K562 (cell line): Measurements from ENCODE around the gene CCDC9B. TPM values are rescaled to one million over a fixed set of nuclear protein-coding genes. Genes with fewer than 3 reads are reported as not detected.

Source experiments
- ATAC-seq: fragments of 200-7000 bp; cut with Tn5 transposase; 3 replicates; pipeline ENCODE4 v1.9.1; 2020; ENCODE audit warnings: moderate library complexity
- Bru-seq: library from RNA; stranded (reverse); fragments of 400-500 nt; gene quantifications from one replicate; lab custom pipeline; 2021; lab: Mats Ljungman, UMichigan
- BruChase-seq, 2 experiments: library from RNA; stranded (reverse); fragments of 400-500 nt; gene quantifications; one replicate each; lab custom pipeline; 2021; lab: Mats Ljungman, UMichigan
- BruUV-seq: library from RNA; stranded (reverse); fragments of 400-500 nt; replicated peaks from 2 replicates; lab custom pipeline; 2021; lab: Mats Ljungman, UMichigan
- CTCF ChIA-PET: fragments of 300-600 bp; formaldehyde crosslinking; extraction: SDS; loops from one replicate; lab custom pipeline; 2021; ENCODE audit warnings: low intra/inter-chr PET ratio; lab: Yijun Ruan, JAX
- POLR2A ChIA-PET: fragments of 300-600, 350-650 bp; sonication (Branson Sonifier 250); formaldehyde crosslinking; extraction: SDS; loops from one replicate; lab custom pipeline; 2021; ENCODE audit warnings: antibody characterized with exemption, inconsistent platforms; lab: Yijun Ruan, JAX
- DNase-seq, 4 experiments: peaks; one replicate each; pipeline versions ENCODE4 v3.0.0 to v3.0.0-alpha.2; 2011 to 2018; ENCODE audit warnings: low spot score in 3 of 4, mixed read lengths in 3 of 4; ENCODE audit errors: extremely low read depth in 1 of 4
- FAIRE-seq: peaks from 2 replicates; lab custom pipeline; 2011; peaks lifted over from hg19 to GRCh38; lab: Jason Lieb, UNC
- H2AFZ ChIP-seq: 2 replicates; pipeline ENCODE4 v1.6.0; 2011; ENCODE audit warnings: low read depth, low read length, control low read depth, inconsistent platforms
- H3K27ac ChIP-seq: fragments of 200-600 bp; 3 replicates; pipeline ENCODE4 v1.8.0; 2011; ENCODE audit warnings: low read depth, mild to moderate bottlenecking, control low read depth, inconsistent platforms, low read length, moderate library complexity, mixed read lengths; ENCODE audit errors: extremely low read depth
- H3K27me3 ChIP-seq, 2 experiments: fragments of 300-600 bp in 1 of 2; 2 replicates in 1 of 2; 3 replicates in 1 of 2; pipeline versions ENCODE4 v1.6.0 to v1.8.0; 2011; ENCODE audit warnings: inconsistent platforms in 2 of 2, low read length in 2 of 2, mild to moderate bottlenecking in 1 of 2, mixed read lengths in 1 of 2, moderate library complexity in 1 of 2; ENCODE audit not compliant: control insufficient read depth in 2 of 2, insufficient read depth in 2 of 2
- H3K36me3 ChIP-seq: fragments of 300-600 bp; 3 replicates; pipeline ENCODE4 v1.8.0; 2011; ENCODE audit warnings: mild to moderate bottlenecking, low read length, inconsistent platforms; ENCODE audit not compliant: control insufficient read depth, insufficient read depth
- H3K4me1 ChIP-seq, 2 experiments: fragments of 200-600 bp in 1 of 2; replicated peaks in 1 of 2; 2 replicates in 1 of 2; 3 replicates in 1 of 2; pipeline versions ENCODE4 v1.5.1 to v1.8.0; 2011; ENCODE audit warnings: inconsistent platforms in 2 of 2, low read length in 2 of 2, mild to moderate bottlenecking in 1 of 2, mixed read lengths in 1 of 2, moderate library complexity in 1 of 2; ENCODE audit not compliant: control insufficient read depth in 2 of 2, insufficient read depth in 2 of 2
- H3K4me2 ChIP-seq: 2 replicates; pipeline ENCODE4 v1.6.1; 2011; ENCODE audit warnings: low read length, control low read depth, inconsistent platforms, mixed read lengths; ENCODE audit not compliant: insufficient read depth
- H3K4me3 ChIP-seq: fragments of 200-600 bp; sonication (generic), shearing (Covaris generic); 2 replicates; pipeline ENCODE4 v1.5.1; 2016; ENCODE audit warnings: control low read depth, inconsistent platforms
- H3K79me2 ChIP-seq: fragments of 200-600 bp; 3 replicates; pipeline ENCODE4 v1.8.0; 2011; ENCODE audit warnings: low read length, inconsistent platforms; ENCODE audit not compliant: control insufficient read depth, insufficient read depth
- H3K9ac ChIP-seq, 2 experiments: 2 replicates each; pipeline versions ENCODE4 v1.6.0 to v1.6.1; 2011; ENCODE audit warnings: low read depth in 2 of 2, low read length in 2 of 2, control low read depth in 1 of 2, inconsistent platforms in 1 of 2, mild to moderate bottlenecking in 1 of 2, mixed read lengths in 1 of 2; ENCODE audit not compliant: insufficient read depth in 1 of 2
- H3K9me1 ChIP-seq: one replicate; pipeline ENCODE4 v1.6.0; 2011; ENCODE audit warnings: inconsistent platforms, mild to moderate bottlenecking, low read length, moderate library complexity; ENCODE audit not compliant: control insufficient read depth, insufficient read depth
- H3K9me3 ChIP-seq: replicated peaks from 2 replicates; pipeline ENCODE4 v1.5.1; 2011; ENCODE audit warnings: low read depth, low read length, inconsistent platforms; ENCODE audit not compliant: control insufficient read depth, insufficient read depth
- H4K20me1 ChIP-seq: replicated peaks from 2 replicates; pipeline ENCODE4 v1.6.1; 2011; ENCODE audit warnings: low read length, inconsistent platforms, mixed read lengths; ENCODE audit not compliant: control insufficient read depth, insufficient read depth
- CEBPB ChIP-seq: fragments of 450-650 bp; IDR thresholded peaks from 2 replicates; pipeline ENCODE4 v1.6.1; 2016; ENCODE audit warnings: missing genetic modification characterization, missing compliant biosample characterization
- CREB1 ChIP-seq, 2 experiments: sonication (generic) in 1 of 2; formaldehyde crosslinking in 1 of 2; IDR thresholded peaks; 2 replicates each; pipeline versions ENCODE4 v1.6.1 to v1.8.0; 2012 to 2022; ENCODE audit warnings: inconsistent platforms in 1 of 2, mild to moderate bottlenecking in 1 of 2, missing genetic modification reagents in 1 of 2, moderate library complexity in 1 of 2
- FOXP1 ChIP-seq: sonication (generic); formaldehyde crosslinking; IDR thresholded peaks from 2 replicates; pipeline ENCODE4 v1.8.0; 2022; ENCODE audit warnings: mild to moderate bottlenecking, missing genetic modification reagents
- HMG20B ChIP-seq: fragments of 250-450 bp; sonication (Bioruptor Pico); IDR thresholded peaks from 2 replicates; pipeline ENCODE4 v1.5.0; 2021; ENCODE audit warnings: mild to moderate bottlenecking
- IRF9 ChIP-seq: fragments of 450-650 bp; IDR thresholded peaks from 2 replicates; pipeline ENCODE4 v1.6.1; 2016; ENCODE audit warnings: missing biosample characterization, missing genetic modification characterization
- NR4A1 ChIP-seq, 2 experiments: fragments of 250-450 bp in 1 of 2; fragments of 450-650 bp in 1 of 2; sonication (Bioruptor Pico) in 1 of 2; IDR thresholded peaks; 2 replicates each; pipeline versions ENCODE4 v1.4.0 to v1.6.1; 2016 to 2020; ENCODE audit warnings: mild to moderate bottlenecking in 2 of 2, missing compliant biosample characterization in 1 of 2, missing genetic modification characterization in 1 of 2, moderate library complexity in 1 of 2
- OTX1 ChIP-seq: fragments of 450-650 bp; formaldehyde crosslinking; IDR thresholded peaks from 2 replicates; pipeline ENCODE4 v1.4.0; 2022; ENCODE audit warnings: mild to moderate bottlenecking
- SP2 ChIP-seq: IDR thresholded peaks from 2 replicates; pipeline ENCODE4 v1.6.1; 2011; ENCODE audit warnings: mild to moderate bottlenecking, low read depth, low read length, moderate library complexity; ENCODE audit not compliant: poor library complexity, severe bottlenecking; ENCODE audit errors: extremely low read depth
- XRCC4 ChIP-seq: IDR thresholded peaks from one replicate; pipeline ENCODE4 v1.6.1; 2011; ENCODE audit not compliant: insufficient read depth, insufficient read length; ENCODE audit errors: extremely low read depth
- ZBTB12 ChIP-seq: fragments of 250-450 bp; sonication (Bioruptor Pico); IDR thresholded peaks from 2 replicates; pipeline ENCODE4 v1.4.0; 2020
- ZNF133 ChIP-seq: fragments of 250-450 bp; sonication (Bioruptor Pico); IDR thresholded peaks from 2 replicates; pipeline ENCODE4 v1.4.0; 2020; ENCODE audit warnings: mild to moderate bottlenecking
- ZNF79 ChIP-seq: fragments of 250-450 bp; sonication (Bioruptor Pico); IDR thresholded peaks from 2 replicates; pipeline ENCODE4 v1.4.0; 2020; ENCODE audit warnings: low read depth, mild to moderate bottlenecking, moderate library complexity
- WGBS: fragments of 100-300 bp; shearing (Covaris generic); methylation state at CpG from one replicate; pipeline ENCODE4 v1.1.6; 2016; ENCODE audit warnings: low coverage, mixed read lengths; ENCODE audit not compliant: insufficient coverage; ENCODE audit errors: missing lambda C conversion rate; 5-methylcytosine and 5-hydroxymethylcytosine counted together
- in situ Hi-C: fragments of 300-500 bp; cut with MboI; formaldehyde crosslinking; loops from 4 replicates; pipeline ENCODE4 v1.15.0; 2018; ENCODE audit warnings: inconsistent platforms, mixed read lengths
- intact Hi-C: fragments of 100-400 bp; cut with micrococcal nuclease; formaldehyde crosslinking; loops from 2 replicates; pipeline ENCODE4 v1.14.2; 2022
- long read RNA-seq, 3 experiments: library from polyadenylated mRNA in 2 of 3; library from RNA in 1 of 3; unstranded in 2 of 3; stranded (forward) in 1 of 3; transcript quantifications; one replicate each; pipeline ENCODE4 v2.0.0, GENCODE V29; 2019 to 2022
- polyA minus RNA-seq, 3 experiments: library from RNA; depleted of rRNA, polyadenylated mRNA; stranded (reverse); fragments of >200 nt; gene quantifications; 2 replicates each; pipeline ENCODE4 v1.2.3, GENCODE V29; 2011
- polyA plus RNA-seq, 8 experiments: library from polyadenylated mRNA; depleted of rRNA in 4 of 8; stranded (reverse) in 5 of 8; unstranded in 3 of 8; fragments of >200 nt; fragmentation: Nextera tagmentation in 2 of 8; fragmentation: Illumina TruSeq in 1 of 8; extraction: Ambion mirVana in 2 of 8; extraction: Trizol in 1 of 8; gene quantifications; 2 replicates each; pipeline versions ENCODE4 v1.2.1 to v1.2.3, GENCODE V29; 2011 to 2014; ENCODE audit warnings: inconsistent platforms in 1 of 8, missing spikeins in 1 of 8
- total RNA-seq, 7 experiments: library from RNA; depleted of rRNA in 6 of 7; stranded (reverse); fragments of >200 nt in 6 of 7; fragmentation: Illumina TruSeq in 2 of 7; extraction: Trizol in 2 of 7; gene quantifications; 2 replicates each; pipeline versions ENCODE4 v1.2.1 to v1.2.3, GENCODE V29; 2011 to 2021; ENCODE audit warnings: low replicate concordance in 1 of 7
- TF ChIP-seq, protein P1 (sequence below): fragments of 250-450 bp; sonication (Bioruptor Pico); IDR thresholded peaks from 2 replicates; pipeline ENCODE4 v1.5.0; 2021

Gene CCDC9B
- 0.76 and 1.0 TPM in 2 replicates for total RNA-seq (2011; cell fraction: chromatin; rRNA removed; ENCODE audit: low replicate concordance)
- 0.79 and 0.83 TPM in 2 replicates for total RNA-seq (2011; cell fraction: nucleolus; rRNA removed)
- total RNA-seq (2011; cell fraction: nucleoplasm; rRNA removed): 0.44 and 0.84 TPM in 2 replicates
- total RNA-seq (2014; rRNA removed) (0.08 TPM in 1 of 2 replicates, not detected in the other), total RNA-seq (2014; rRNA removed; fragmentation: Illumina TruSeq; extraction: Trizol) (0.36 and 0.38 TPM in 2 replicates), total RNA-seq (2015; rRNA removed; fragmentation: Illumina TruSeq; extraction: Trizol) (0.26 and 0.47 TPM in 2 replicates), total RNA-seq (2021) (0.33 and 0.56 TPM in 2 replicates), polyA plus RNA-seq (2011; rRNA removed) (0.04 TPM in 2 replicates), polyA plus RNA-seq (2014; fragmentation: Illumina TruSeq; extraction: Trizol) (0.16 and 0.17 TPM in 2 replicates), polyA plus RNA-seq (2014; fragmentation: Nextera tagmentation; extraction: Ambion mirVana) (under 1 TPM; 0.01 to 0.03 TPM), polyA plus RNA-seq (2014; rRNA removed) (0.05 and 0.15 TPM in 2 replicates), polyA minus RNA-seq (2011; rRNA and poly(A)+ RNA removed) (0.06 and 0.07 TPM in 2 replicates), Bru-seq, nascent RNA (percentile 38 among the genes with signal in this experiment), BruChase-seq, experiment 1, labeled RNA remaining after a 2-hour chase (percentile 33 among the genes with signal in this experiment), BruChase-seq, experiment 2, labeled RNA remaining after a 6-hour chase (percentile 31 among the genes with signal in this experiment)
- 0.03 TPM in 1 of 2 replicates, not detected in the other for polyA plus RNA-seq (2011; cell fraction: cytosol; rRNA removed)
- 0.22 and 0.38 TPM in 2 replicates for polyA plus RNA-seq (2011; cell fraction: nucleus; rRNA removed)
- 0.35 and 1.3 TPM in 2 replicates for polyA plus RNA-seq (2012)
- not detected in 2 replicates for polyA minus RNA-seq (2011; cell fraction: cytosol; rRNA and poly(A)+ RNA removed)
- polyA minus RNA-seq (2011; cell fraction: nucleus; rRNA and poly(A)+ RNA removed): 0.54 and 1.6 TPM in 2 replicates
- long read RNA-seq, experiment 1: 0 reads
- long read RNA-seq, experiment 2: 0 reads
- long read RNA-seq, experiment 3: 0 reads

- 16% methylated on average over 17 of the region's 17 CpGs for WGBS
- CTCF ChIA-PET: interaction anchor here (0.6 to 0.7 kb wide), 2 partner anchors 62 to 660 kb away, joined by 3 to 4 read pairs; no protein-coding TSS in a partner anchor
- Histone ChIP-seq H4K20me1 (peaks cover 6% of the 10 kb centered on the region; the same call in 1 of the 2 replicates), H3K4me3 (no peak within 1 kb of the TSS), H2AFZ (peak within 1 kb of the TSS; percentile 40), H3K27me3 (no peaks in the 10 kb centered on the region), H3K9ac (peak within 1 kb of the TSS in 1 of 2 experiments; percentile 90; a peak in 3 of 4 replicates), H3K4me1 (peaks cover 7 to 46% of the 10 kb centered on the region in 2 experiments), H3K4me2 (no peak within 1 kb of the TSS; the same call in 1 of the 2 replicates), H3K9me1 (no peaks in the 10 kb centered on the region), H3K36me3 (no peaks in the 10 kb centered on the region), H3K9me3 (no peaks in the 10 kb centered on the region), H3K27ac (no peak within 1 kb of the TSS), H3K79me2 (no peaks in the 10 kb centered on the region)
- ATAC-seq (peak; percentile 64), DNase-seq (peak; percentile 61 to 73 (median 67)), FAIRE-seq (peak; percentile 44)
- in situ Hi-C loops: loop anchor here (10.0 kb wide), 1 partner anchor 544 kb away; no protein-coding TSS in a partner anchor
- no TSS peak for BruUV-seq
- intact Hi-C loops: no loop called here
- POLR2A ChIA-PET: interaction anchor here (0.6 to 4.8 kb wide), 5 partner anchors 9 to 129 kb away, joined by 3 to 30 read pairs (median 3); partner anchors contain the start of gene INAFM2
- TF ChIP-seq, protein P1, sequence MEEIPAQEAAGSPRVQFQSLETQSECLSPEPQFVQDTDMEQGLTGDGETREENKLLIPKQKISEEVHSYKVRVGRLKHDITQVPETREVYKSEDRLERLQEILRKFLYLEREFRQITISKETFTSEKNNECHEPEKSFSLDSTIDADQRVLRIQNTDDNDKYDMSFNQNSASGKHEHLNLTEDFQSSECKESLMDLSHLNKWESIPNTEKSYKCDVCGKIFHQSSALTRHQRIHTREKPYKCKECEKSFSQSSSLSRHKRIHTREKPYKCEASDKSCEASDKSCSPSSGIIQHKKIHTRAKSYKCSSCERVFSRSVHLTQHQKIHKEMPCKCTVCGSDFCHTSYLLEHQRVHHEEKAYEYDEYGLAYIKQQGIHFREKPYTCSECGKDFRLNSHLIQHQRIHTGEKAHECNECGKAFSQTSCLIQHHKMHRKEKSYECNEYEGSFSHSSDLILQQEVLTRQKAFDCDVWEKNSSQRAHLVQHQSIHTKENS (CRISPR knock-in tag): no peak
- TF ChIP-seq IRF9: no peak
- TF ChIP-seq OTX1 (CRISPR knock-in tag): no peak
- TF ChIP-seq NR4A1 (CRISPR knock-in tag; IDR thresholded peaks at IDR 0.05): no peak
- no peak for TF ChIP-seq NR4A1 (tag; IDR thresholded peaks at IDR 0.05)
- TF ChIP-seq ZNF79 (CRISPR knock-in tag): no peak
- no peak for TF ChIP-seq HMG20B
- TF ChIP-seq CEBPB (tag): peak; percentile 39; the same call in 1 of the 2 replicates
- TF ChIP-seq ZNF133 (CRISPR knock-in tag): no peak
- no peak for TF ChIP-seq FOXP1
- TF ChIP-seq SP2: no peak
- no peak for TF ChIP-seq XRCC4
- TF ChIP-seq ZBTB12 (CRISPR knock-in tag): no peak
- TF ChIP-seq CREB1 (IDR thresholded peaks at IDR 0.05): no peak
- TF ChIP-seq CREB1 (CRISPR knock-in tag; IDR thresholded peaks at IDR 0.05): no peak
Measured at GRCh38 chr15:40340740-40341400, at the start of gene CCDC9B. CCDC9B (minus strand) TSS chr15:40340939; CDS start chr15:40340819, 120 bp downstream.
